ELF-1 (cell line): Measurements from ENCODE around the gene HYOU1.
"Not testable (repeated sequence)": the region's sequence is repeated elsewhere in the genome, so short reads cannot be mapped to it uniquely, and the experiment has no call there.

ENCODE experiments used
- DNase-seq: peaks from one replicate; pipeline ENCODE4 v3.0.0-alpha.2; 2016; ENCODE audit warnings: low read depth, low spot score

HYOU1 gene

DNA sequence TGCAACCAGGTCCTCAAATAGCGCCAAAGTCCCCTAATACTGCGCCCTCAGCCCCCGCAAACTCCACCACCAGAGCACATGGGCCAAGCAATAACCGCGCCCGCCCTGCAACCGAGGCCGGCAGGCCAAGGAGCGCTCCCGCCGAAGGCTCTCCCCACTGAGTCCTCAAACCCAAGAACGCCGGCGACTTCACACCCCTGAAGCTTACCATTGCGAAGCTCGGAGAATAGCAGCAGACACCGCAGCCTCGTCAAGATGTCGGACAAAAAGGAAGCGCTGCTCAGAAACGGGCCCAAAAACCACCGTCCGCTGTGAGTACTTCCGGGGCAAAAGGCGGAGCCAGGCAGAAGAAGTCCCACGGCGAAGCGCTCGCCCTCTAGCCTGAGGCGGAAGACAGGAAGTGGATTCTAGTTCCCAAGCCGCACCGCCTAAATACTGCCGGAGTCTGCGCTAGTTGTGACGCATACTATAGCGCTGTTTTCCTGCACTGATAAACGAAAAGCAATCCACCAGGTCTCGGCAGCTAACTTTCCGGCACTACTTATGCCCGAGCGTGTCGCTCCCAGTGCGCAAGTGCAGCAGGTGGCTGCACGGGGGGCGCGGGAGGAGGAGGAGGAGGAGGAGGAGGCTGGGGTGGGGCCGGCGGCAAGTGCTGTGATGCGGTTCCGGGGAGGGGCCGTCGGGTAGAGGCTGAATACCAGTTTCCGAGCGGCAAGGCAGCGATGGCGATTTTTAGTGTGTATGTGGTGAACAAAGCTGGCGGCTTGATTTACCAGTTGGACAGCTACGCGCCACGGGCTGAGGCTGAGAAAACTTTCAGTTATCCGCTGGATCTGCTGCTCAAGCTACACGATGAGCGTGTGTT lies 38.7 kb downstream of the HYOU1 start, which contains the start of the genes RPS25 and TRAPPC4:
RPS25 (minus strand) TSS at position 270 of the 865 bp plus-strand sequence; CDS start at position 211, 59 bp downstream.
TRAPPC4 (plus strand) TSS at position 693 of the 865 bp plus-strand sequence; CDS start at position 723, 30 bp downstream.
- peak; percentile 97 for DNase-seq

DNA sequence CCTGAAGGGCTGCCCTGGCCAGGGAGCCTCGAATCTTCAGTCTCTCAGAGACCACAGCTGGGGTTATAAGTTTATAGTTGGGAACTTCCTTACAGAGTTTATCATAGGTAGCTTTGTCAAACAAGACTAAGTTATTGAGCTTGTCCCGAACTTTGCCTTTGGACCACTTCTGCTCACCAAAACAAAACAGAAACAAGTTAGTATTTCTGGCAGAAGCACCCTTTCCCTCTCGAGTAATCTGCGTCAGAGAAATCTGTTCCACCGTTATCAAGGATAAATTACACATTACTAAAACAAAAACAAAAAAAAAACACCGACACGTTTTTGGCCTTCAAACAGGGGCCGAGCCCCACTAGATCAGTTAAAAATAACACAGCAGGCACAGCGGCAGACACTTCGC lies 39.6 kb downstream of the HYOU1 start:
- not testable (repeated sequence) for DNase-seq

- no peak for DNase-seq
These were observed 40.6 kb downstream of the HYOU1 start for GRCh38 chr11:119016216-119017009.

DNA sequence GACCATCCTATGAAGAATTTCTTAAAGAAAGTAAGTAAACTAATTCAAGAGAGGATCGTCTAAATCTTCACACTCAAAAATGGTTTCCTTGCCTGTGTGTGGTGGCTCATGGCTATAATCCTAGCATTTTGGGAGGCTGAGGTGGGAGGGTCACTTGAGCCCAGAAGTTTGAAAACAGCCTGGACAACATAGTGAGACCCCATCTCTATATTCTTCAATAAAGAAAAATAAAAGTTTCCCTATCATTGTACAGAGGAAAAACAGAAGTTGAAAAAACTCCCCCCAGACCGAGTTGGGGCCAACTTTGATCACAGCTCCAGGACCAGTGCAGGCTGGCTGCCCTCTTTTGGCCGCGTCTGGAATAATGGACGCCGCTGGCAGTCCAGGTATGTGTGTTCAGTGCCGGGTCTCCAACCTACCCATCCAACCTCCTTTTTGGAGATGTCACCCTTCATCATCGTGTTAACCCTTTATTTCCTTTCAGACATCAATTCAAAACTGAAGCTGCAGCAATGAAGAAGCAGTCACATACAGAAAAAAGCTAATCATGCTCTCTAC lies 41.9 kb downstream of the HYOU1 start:
- DNase-seq: no peak

- DNase-seq: no peak
These were observed 42.6 kb downstream of the HYOU1 start for GRCh38 chr11:119014209-119014924.

GRCh38 chr11:119012629-119013170 lies 44.3 kb downstream of the HYOU1 start:
- DNase-seq: no peak

GRCh38 chr11:119011476-119012053 lies 45.4 kb downstream of the HYOU1 start:
- no peak for DNase-seq

GRCh38 chr11:119006656-119007055 lies 50.3 kb downstream of the HYOU1 start:
- no peak for DNase-seq

GRCh38 chr11:119000906-119001305 lies 56.1 kb downstream of the HYOU1 start:
- DNase-seq: no peak

DNA sequence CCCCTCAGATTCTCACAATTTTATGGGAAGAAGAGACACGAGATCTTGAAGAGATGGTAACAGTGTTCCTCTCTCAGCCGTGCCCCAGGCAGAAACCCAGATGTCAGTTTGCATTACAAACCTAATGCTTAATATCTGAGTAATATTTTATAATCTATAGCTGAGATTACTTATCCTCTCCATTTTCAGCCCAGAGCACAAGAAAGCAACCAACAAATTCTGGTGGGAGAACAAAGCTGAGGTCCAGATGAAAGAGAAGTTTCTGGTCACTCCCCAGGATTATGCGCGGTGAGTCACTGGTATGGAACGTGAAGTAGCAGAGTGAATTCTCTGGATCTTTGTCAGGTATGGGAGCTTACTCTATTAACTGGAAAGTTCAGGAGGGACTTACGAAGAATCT lies 58.2 kb downstream of the HYOU1 start:
- DNase-seq: peak; percentile 71

DNA sequence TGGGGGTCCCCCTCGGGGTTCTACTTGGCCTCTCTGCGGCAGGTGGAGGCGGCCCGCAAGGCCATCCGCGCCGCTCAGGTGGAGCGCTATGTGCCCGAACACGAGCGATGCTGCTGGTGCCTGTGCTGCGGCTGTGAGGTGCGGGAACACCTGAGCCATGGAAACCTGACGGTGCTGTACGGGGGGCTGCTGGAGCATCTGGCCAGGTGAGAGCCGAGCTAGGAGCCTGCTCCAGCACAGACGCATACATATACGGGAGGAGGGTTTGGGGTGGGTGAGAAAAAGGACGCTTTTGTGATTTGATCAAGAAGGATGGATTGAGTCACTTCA lies 58.7 kb downstream of the HYOU1 start:
- peak; percentile 46 for DNase-seq

DNA sequence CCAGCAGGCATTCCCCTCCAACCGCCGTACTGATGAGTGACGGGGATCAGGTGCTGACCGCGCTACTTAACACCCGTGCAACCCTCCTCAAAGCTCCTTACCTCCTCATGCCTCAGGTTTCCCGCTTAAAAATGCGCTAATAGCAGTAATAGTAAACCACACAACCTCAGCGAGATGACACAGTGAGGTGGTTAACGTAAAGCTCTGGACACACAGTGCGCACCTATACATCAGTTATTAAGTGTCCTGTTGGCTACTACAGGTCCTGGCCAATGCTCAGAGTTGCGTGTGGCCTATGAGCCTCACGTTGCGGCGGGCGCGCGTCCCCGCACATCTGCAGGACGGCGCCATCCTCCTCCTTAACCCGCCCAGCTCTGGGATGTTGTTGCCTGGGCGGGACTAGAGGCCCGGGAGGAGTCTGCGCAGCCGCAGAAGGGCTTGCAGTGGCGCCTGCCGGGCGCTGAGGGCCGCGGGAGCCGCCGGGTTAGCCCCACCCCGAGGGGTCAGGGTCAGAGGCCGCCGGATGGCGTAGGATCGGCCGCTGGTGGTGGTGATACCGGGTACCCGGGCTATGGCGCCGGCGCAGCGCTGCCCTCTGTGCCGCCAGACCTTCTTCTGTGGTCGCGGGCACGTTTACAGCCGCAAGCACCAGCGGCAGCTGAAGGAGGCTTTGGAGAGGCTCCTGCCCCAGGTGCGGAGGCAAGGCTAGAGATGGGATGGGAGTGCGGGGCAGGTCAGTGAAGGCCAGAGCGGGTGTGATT lies 59.2 kb downstream of the HYOU1 start, which contains the start of gene CENATAC:
CENATAC (plus strand) TSS at position 512 of the 761 bp plus-strand sequence; CDS start at position 572, 60 bp downstream.
- DNase-seq: peak; percentile 96

- DNase-seq: no peak
These were observed 59.9 kb downstream of the HYOU1 start for GRCh38 chr11:118996926-118997626.
